SHP77 (cell line): Measurements from ENCODE around the gene RPS21.
"Not testable (repeated sequence)": the region's sequence is repeated elsewhere in the genome, so short reads cannot be mapped to it uniquely, and the experiment has no call there.

ENCODE experiments used
- DNase-seq, 2 experiments: peaks; one replicate each; lab custom pipeline; 2025; lab: John Stamatoyannopoulos, UW

The RPS21 gene

DNA sequence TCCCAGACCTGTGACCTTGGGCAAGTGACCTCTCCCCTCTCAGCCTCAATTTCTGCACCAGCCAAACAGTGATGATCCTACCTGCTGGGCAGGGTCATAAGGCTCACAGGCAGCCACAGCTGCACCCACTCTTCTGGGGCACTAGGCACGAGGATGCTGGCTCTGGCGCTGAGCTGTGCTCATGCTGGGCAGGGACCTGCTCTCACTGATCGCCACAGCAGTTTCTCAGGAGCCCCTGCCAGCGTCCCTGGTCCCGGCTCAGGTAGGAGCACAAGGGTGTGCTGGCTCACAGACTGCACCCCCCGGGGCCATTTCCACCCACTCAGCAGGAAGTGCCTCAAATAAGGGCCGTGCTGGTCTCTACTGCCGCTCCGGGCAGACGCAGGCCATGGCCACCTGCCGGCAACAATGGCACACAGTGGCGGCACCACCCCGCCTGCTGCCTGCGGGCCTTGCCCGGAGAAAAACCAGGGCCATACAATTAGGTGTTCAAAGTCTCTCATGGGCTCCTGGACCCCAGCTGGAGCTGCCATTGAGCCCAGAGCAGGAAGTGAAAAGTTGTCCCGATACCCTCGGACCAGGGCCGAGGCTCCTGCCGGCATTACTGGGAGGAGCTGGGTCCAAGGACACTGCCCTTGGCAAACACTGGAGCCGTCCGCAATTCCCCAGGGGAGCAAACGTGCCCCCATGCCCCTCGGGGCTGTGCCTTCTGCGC is 24.7 kb downstream of the RPS21 start:
- peak in 1 of 2 experiments; percentile 54 for DNase-seq

DNA sequence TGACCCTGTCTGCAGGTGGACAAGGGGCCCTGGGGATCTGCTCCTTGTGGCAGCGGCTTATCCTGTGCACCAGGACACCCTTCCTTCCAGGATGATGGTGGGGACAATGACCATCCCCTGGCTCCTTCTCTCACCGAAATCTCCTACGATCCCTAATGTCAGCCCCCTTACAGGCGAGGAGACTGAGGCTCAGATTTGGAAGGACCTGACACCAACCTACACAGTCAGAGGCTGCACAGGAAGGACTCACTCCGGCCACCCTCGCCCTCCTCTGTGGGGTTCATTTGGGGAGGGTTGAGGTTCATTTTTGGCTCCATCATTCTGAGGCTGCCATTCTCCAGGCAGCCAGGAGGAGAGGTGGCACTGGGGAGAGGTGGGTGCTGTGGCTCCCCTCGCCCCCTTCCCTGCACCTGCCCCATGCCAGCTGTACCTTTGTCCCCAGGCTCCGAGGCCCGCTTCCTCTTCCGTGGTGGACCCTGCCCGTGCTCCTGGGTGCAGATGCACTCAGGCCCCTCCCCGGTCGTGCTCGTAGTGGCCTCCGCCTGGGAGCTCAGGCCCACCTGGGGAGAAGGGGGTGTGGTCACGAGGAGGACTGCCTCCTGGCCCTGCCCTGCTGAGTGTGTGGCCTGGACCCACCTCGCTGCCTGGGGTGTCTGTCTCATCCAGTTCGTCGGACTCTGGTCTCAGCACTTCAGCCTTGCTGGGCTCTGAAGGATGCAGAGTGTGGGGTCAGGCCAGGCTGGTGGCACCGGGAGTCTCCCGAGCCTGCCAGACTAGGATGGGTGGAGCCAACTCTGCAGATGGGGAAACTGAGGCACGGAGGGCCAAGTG is 25.5 kb downstream of the RPS21 start:
- DNase-seq, result no peak

DNA sequence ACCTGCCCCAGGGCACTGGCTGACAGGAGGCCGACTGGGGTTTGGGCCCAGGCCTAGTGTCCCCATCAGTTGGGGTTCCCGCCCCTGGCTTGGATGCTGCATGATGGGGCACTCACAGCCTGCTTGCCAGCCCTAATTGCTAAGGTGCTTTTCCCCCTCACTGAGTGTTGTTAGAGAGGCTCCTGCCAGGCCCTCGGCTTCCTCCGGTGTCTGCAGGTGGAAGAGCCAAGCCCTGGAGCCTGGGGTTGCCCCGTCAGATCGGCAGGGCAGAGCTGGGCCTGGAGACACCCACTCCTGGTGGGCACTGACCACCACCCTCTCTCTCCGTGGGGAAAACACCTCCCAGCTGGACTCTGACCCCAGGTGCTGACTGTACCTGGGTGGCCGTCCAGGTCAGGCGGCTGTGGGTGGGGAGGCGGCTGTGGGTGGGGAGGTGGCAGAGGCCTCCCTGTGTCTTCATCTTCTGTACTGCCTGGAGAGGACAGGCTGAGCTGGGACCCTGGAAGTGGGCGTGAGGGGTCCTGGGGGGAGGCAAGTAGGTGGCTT is 26.2 kb downstream of the RPS21 start:
- no peak for DNase-seq

DNA sequence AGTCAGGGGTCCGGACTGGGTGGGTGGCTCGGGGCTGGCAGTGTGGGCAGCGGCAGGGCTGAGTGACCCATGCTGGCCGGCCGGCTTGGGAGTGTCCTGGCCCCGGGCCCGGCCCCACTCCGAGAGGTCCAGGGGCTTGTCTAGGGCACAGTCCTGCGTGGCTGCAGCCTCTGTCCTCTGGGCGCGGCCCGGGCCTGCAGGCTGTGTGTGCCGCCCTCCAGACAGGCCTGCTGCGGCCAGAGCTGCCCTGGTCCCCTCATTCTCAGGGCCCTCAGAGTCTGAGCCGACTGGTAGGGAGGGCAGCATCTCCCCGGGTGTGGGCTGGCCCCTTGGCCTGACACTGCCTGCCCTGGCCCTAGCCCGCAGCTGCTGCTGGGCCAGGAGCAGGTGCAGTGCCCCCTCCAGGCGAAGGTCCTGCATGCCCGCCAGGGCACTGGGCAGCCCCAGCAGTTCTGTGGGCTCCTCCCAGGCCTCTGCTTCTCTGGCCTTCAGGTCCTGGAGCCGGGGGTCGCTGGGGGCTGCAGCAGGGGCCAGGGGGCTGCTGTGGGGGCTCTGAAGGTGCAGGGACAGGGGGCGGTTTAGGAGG is 27.1 kb downstream of the RPS21 start:
- DNase-seq, result peak in 1 of 2 experiments; percentile 77

- DNase-seq, result no peak
Observed at GRCh38 chr20:62415354-62416111, 28.6 kb downstream of the RPS21 start.

- no peak for DNase-seq
Observed at GRCh38 chr20:62416651-62417637, 30.0 kb downstream of the RPS21 start.

DNA sequence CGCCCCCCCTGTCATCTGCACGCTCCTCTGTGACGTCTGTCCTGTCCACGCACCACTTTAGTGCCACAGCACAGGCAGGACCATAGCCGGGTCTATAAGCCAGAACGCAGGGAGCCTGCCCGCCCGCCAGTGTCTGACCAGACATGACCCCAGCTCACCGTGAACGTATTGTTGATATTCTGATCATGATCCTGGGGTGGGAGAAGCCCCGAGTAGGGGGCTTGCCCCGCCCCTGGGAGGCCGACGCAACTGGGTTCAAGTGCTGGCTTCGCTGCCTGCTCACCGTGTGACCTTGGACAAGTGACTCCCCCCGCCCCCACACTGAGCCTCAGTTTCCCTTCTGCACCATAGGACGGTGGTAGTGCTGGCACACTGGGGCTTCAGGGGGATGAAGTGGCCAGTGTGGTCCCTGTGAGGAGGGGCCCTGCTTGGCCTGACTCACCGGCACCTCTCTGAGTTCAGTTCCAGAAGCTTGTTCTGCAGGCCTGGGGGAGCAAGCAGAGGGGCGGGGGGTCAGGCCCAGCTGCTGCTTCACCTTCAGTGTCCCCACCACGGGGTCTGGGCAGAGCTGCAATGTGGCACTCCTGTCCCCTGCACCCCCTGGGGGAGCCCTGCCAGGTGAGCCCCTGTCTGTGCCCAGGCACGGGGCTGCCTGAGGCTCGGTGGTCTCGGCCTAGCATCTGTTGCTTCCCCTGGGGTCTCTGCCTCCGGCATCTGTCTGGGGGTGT is 31.2 kb downstream of the RPS21 start:
- no peak for DNase-seq

- no peak for DNase-seq
Observed at GRCh38 chr20:62418709-62419487, 32.0 kb downstream of the RPS21 start.

DNA sequence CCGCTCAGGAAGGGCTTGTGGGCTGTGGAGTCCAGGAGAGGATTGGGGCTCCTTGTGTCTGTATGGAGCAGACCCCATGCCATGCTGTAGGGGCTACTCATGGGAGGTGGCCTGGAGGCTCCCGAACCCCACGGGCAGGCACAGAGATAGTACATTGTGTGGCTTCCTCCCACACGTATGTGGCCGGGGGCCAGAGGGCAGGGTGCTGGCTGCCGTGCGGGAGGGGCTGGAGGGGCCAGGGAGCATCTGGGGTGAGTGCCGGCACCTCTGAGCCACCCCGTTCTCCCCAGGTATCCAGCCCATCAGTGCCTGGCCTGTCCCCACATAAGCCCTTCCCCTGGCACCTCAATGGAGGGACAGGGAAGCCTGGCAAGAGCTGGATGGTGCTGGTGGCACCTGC is 32.9 kb downstream of the RPS21 start:
- no peak for DNase-seq

GRCh38 chr20:62420846-62421715 is 34.2 kb downstream of the RPS21 start:
- DNase-seq, result no peak

GRCh38 chr20:62421716-62421990 is 34.8 kb downstream of the RPS21 start:
- no peak for DNase-seq

- DNase-seq, result no peak
Observed at GRCh38 chr20:62422636-62423325, 35.9 kb downstream of the RPS21 start.

DNA sequence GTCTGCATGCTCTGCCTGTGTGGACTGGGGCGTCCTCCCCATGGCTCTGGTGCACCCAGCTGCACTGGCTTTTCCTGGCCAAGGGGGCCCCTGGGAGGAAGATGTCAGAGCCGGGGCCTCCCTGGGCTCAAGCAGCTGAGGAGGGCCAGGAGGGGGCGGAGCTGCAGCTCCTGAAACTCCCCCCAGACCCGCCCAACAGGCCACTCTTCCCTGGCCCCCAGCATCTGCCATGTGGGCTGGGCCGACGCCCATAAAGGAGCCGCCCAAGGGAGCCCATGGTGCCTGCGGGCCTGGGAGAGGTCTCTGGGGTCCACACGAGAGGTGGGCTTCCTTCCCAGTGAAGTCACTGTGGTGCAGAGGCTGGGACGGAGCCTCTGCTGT is 36.4 kb downstream of the RPS21 start:
- no peak for DNase-seq

GRCh38 chr20:62424249-62425107 is 37.6 kb downstream of the RPS21 start:
- no peak for DNase-seq

GRCh38 chr20:62425281-62426058 is 38.6 kb downstream of the RPS21 start:
- DNase-seq, result no peak

DNA sequence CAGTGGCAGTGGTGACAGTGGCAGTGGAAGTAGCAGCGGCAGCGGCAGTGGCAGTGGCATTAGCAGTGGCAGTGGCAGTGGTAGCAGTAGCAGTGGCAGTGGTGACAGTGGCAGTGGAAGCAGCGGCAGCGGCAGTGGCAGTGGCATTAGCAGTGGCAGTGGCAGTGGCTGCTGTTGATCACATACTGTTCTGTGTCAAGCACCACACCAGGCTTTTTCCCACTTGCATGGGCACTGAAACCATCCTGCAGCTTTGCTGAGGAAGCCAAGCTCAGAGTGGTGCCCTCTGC is 39.1 kb downstream of the RPS21 start:
- not testable (repeated sequence) for DNase-seq
